Epithelial cell of umbilical artery (primary cell): ENCODE measurements around the gene ISOC2. TPM values are rescaled to one million over a fixed set of nuclear protein-coding genes. Genes with fewer than 3 reads are reported as not detected.

Experiments
- total RNA-seq: library from RNA; depleted of rRNA; stranded (reverse); fragments of >200 nt; gene quantifications from 2 replicates; pipeline ENCODE4 v1.2.3, GENCODE V29; 2014

ISOC2 gene
- 50.6 and 74.1 TPM in 2 replicates for total RNA-seq

GRCh38 chr19:55461259-55461973 lies at the start of gene ISOC2:
Gene ISOC2 (minus strand): TSS chr19:55461642. CDS start chr19:55456486, 5,156 bp downstream.

GRCh38 chr19:55487924-55488687 lies 26.7 kb upstream of the ISOC2 start, which contains the start of gene SSC5D:
Gene SSC5D (plus strand): TSS chr19:55488436. CDS start chr19:55488590, 154 bp downstream.

GRCh38 chr19:55484593-55485438 lies 23.4 kb upstream of the ISOC2 start, which contains the start of gene NAT14:
Gene NAT14 (plus strand): TSS chr19:55485188. CDS start chr19:55485709, 521 bp downstream.

GRCh38 chr19:55476100-55476775 lies 14.8 kb upstream of the ISOC2 start, which contains the start of gene ZNF628:
Gene ZNF628 (plus strand): TSS chr19:55476617. CDS start chr19:55479911, 3,294 bp downstream.

GRCh38 chr19:55464662-55465054 lies 3.2 kb upstream of the ISOC2 start, which contains the start of gene C19orf85:
Gene C19orf85 (minus strand): TSS chr19:55464751. CDS start chr19:55464554, 197 bp downstream.

GRCh38 chr19:55443045-55443823 lies 18.2 kb downstream of the ISOC2 start, which contains the start of gene SHISA7:
Gene SHISA7 (minus strand): TSS chr19:55443300. CDS start chr19:55442863, 437 bp downstream.

GRCh38 chr19:55407550-55407799 lies 54.0 kb downstream of the ISOC2 start, which contains the start of gene UBE2S:
Gene UBE2S (minus strand): TSS chr19:55407788. CDS start chr19:55407589, 199 bp downstream.

Other genes starting within 250 kb of the ISOC2 start
- gene TMEM86B, start 232.9 kb downstream of the ISOC2 start, total RNA-seq, result 0.32 and 0.91 TPM in 2 replicates
- 20.1 and 22.3 TPM in 2 replicates for gene PPP6R1, start 202.6 kb downstream of the ISOC2 start, total RNA-seq
- 29.6 and 38.0 TPM in 2 replicates for gene HSPBP1, start 181.5 kb downstream of the ISOC2 start, total RNA-seq
- 0.61 and 0.65 TPM in 2 replicates for gene BRSK1, start 177.6 kb downstream of the ISOC2 start, total RNA-seq
- gene TMEM150B, start 136.3 kb downstream of the ISOC2 start, total RNA-seq, result not detected in 2 replicates
- gene KMT5C, start 121.8 kb downstream of the ISOC2 start, total RNA-seq, result 3.9 and 4.7 TPM in 2 replicates
- gene COX6B2, start 106.9 kb downstream of the ISOC2 start, total RNA-seq, result under 0.01 TPM in 1 of 2 replicates, not detected in the other
- not detected in 2 replicates for gene GARIN5B, start 98.4 kb downstream of the ISOC2 start, total RNA-seq
- gene IL11, start 91.2 kb downstream of the ISOC2 start, total RNA-seq, result 0.46 and 2.6 TPM in 2 replicates
- not detected in 2 replicates for gene TMEM190, start 84.8 kb downstream of the ISOC2 start, total RNA-seq
- gene TMEM238, start 77.3 kb downstream of the ISOC2 start, total RNA-seq, result 0.65 TPM in 1 of 2 replicates, not detected in the other
- 112 and 274 TPM in 2 replicates for gene RPL28, start 75.7 kb downstream of the ISOC2 start, total RNA-seq
- gene UBE2S, start 53.9 kb downstream of the ISOC2 start, total RNA-seq, result 168 and 599 TPM in 2 replicates
- gene SHISA7, start 18.3 kb downstream of the ISOC2 start, total RNA-seq, result not detected in 2 replicates
- gene C19orf85, start 3.1 kb upstream of the ISOC2 start, total RNA-seq, result not detected in 2 replicates
- gene ZNF628, start 15.0 kb upstream of the ISOC2 start, total RNA-seq, result 0.30 and 2.6 TPM in 2 replicates
- 11.7 and 18.2 TPM in 2 replicates for gene NAT14, start 23.5 kb upstream of the ISOC2 start, total RNA-seq
- gene SSC5D, start 26.8 kb upstream of the ISOC2 start, total RNA-seq, result 0.32 and 2.3 TPM in 2 replicates
- not detected in 2 replicates for gene SBK2, start 75.5 kb upstream of the ISOC2 start, total RNA-seq
- 0.32 TPM in 1 of 2 replicates, not detected in the other for gene SBK3, start 83.9 kb upstream of the ISOC2 start, total RNA-seq
- gene ZNF579, start 119.2 kb upstream of the ISOC2 start, total RNA-seq, result 3.2 TPM in 2 replicates
- 1.8 and 2.6 TPM in 2 replicates for gene FIZ1, start 137.9 kb upstream of the ISOC2 start, total RNA-seq
- 7.8 and 10.3 TPM in 2 replicates for gene ZNF524, start 138.6 kb upstream of the ISOC2 start, total RNA-seq
- gene ZNF865, start 144.0 kb upstream of the ISOC2 start, total RNA-seq, result 0.61 and 0.65 TPM in 2 replicates
- gene ZNF784, start 162.9 kb upstream of the ISOC2 start, total RNA-seq, result 3.6 and 3.8 TPM in 2 replicates
- gene ZNF580, start 179.4 kb upstream of the ISOC2 start, total RNA-seq, result 1.9 and 2.7 TPM in 2 replicates
- gene ZNF581, start 182.0 kb upstream of the ISOC2 start, total RNA-seq, result 16.1 and 21.4 TPM in 2 replicates
- gene CCDC106, start 186.6 kb upstream of the ISOC2 start, total RNA-seq, result 7.6 and 7.8 TPM in 2 replicates
- 87.7 and 143 TPM in 2 replicates for gene U2AF2, start 193.4 kb upstream of the ISOC2 start, total RNA-seq
- gene EPN1, start 213.6 kb upstream of the ISOC2 start, total RNA-seq, result 19.2 and 50.8 TPM in 2 replicates